IMR-90 (cell line): ENCODE results near the gene NDRG4. TPM values are rescaled to one million over a fixed set of nuclear protein-coding genes. Genes with fewer than 3 reads are reported as not detected.
A peak's percentile ranks its signal among the peaks of the same experiment; 100 is the strongest.

Source experiments
- ATAC-seq: fragments of 200-7000 bp; cut with Tn5 transposase; 2 replicates; pipeline ENCODE4 v1.9.1; 2020; ENCODE audit warnings: low read depth, mild to moderate bottlenecking, moderate library complexity
- BruUV-seq: library from RNA; stranded (reverse); fragments of 400-500 nt; replicated peaks from 2 replicates; lab custom pipeline; 2021; lab: Mats Ljungman, UMichigan
- CTCF ChIA-PET: fragments of 300-600 bp; formaldehyde crosslinking; extraction: SDS; loops from one replicate; lab custom pipeline; 2021; ENCODE audit warnings: antibody characterized with exemption; lab: Yijun Ruan, JAX
- POLR2A ChIA-PET: fragments of 300-600 bp; sonication (Branson Sonifier 250); formaldehyde crosslinking; loops from one replicate; lab custom pipeline; 2022; ENCODE audit warnings: antibody characterized with exemption; ENCODE audit not compliant: unreplicated experiment; lab: Charles Lee
- DNase-seq: peaks from one replicate; pipeline ENCODE4 v3.0.0; 2013
- H2AFZ ChIP-seq: replicated peaks from 2 replicates; pipeline ENCODE3; 2013; ENCODE audit warnings: low read length, mild to moderate bottlenecking; ENCODE audit not compliant: poor library complexity
- H2AK5ac ChIP-seq: 2 replicates; pipeline ENCODE4 v1.6.1; 2013; ENCODE audit warnings: low read depth, low read length, inconsistent platforms
- H2AK9ac ChIP-seq: replicated peaks from 2 replicates; pipeline ENCODE3; 2013; ENCODE audit warnings: mild to moderate bottlenecking, low read depth, low read length, moderate library complexity; ENCODE audit not compliant: poor library complexity
- H2BK120ac ChIP-seq: 2 replicates; pipeline ENCODE4 v1.6.1; 2013; ENCODE audit warnings: low read depth, low read length, inconsistent platforms
- H2BK15ac ChIP-seq: 3 replicates; pipeline ENCODE4 v1.6.1; 2013; ENCODE audit warnings: low read depth, low read length, inconsistent platforms
- H2BK20ac ChIP-seq: 2 replicates; pipeline ENCODE4 v1.6.1; 2013; ENCODE audit warnings: low read depth, mild to moderate bottlenecking, inconsistent platforms, low read length, moderate library complexity
- H2BK5ac ChIP-seq: 2 replicates; pipeline ENCODE4 v1.6.1; 2013; ENCODE audit warnings: mild to moderate bottlenecking, low read depth, low read length, inconsistent platforms; ENCODE audit not compliant: poor library complexity, severe bottlenecking
- H3K14ac ChIP-seq: replicated peaks from 2 replicates; pipeline ENCODE4 v1.6.1; 2013; ENCODE audit warnings: low read depth, low read length, inconsistent platforms
- H3K18ac ChIP-seq: 2 replicates; pipeline ENCODE4 v1.6.1; 2013; ENCODE audit warnings: low read depth, low read length, control low read depth
- H3K23ac ChIP-seq: 2 replicates; pipeline ENCODE4 v1.6.1; 2013; ENCODE audit warnings: low read depth, low read length, inconsistent platforms
- H3K27ac ChIP-seq: 2 replicates; pipeline ENCODE4 v1.5.1; 2013; ENCODE audit warnings: mild to moderate bottlenecking, control low read depth, low read length; ENCODE audit not compliant: insufficient read depth
- H3K27me3 ChIP-seq: 2 replicates; pipeline ENCODE4 v1.6.1; 2013; ENCODE audit warnings: low read length; ENCODE audit not compliant: control insufficient read depth, insufficient read depth
- H3K36me3 ChIP-seq: 2 replicates; pipeline ENCODE4 v1.6.1; 2013; ENCODE audit warnings: low read length, mixed read lengths; ENCODE audit not compliant: control insufficient read depth, insufficient read depth
- H3K4ac ChIP-seq: 2 replicates; pipeline ENCODE4 v1.6.1; 2013; ENCODE audit warnings: low read depth, low read length, inconsistent platforms
- H3K4me1 ChIP-seq: 2 replicates; pipeline ENCODE4 v1.6.1; 2013; ENCODE audit warnings: low read length, mixed read lengths; ENCODE audit not compliant: control insufficient read depth, insufficient read depth
- H3K4me2 ChIP-seq: 2 replicates; pipeline ENCODE4 v1.6.1; 2013; ENCODE audit warnings: low read depth, mild to moderate bottlenecking, control low read depth, low read length, moderate library complexity
- H3K4me3 ChIP-seq: 2 replicates; pipeline ENCODE4 v1.5.1; 2013; ENCODE audit warnings: low read depth, mild to moderate bottlenecking, control low read depth, low read length, moderate library complexity; ENCODE audit not compliant: insufficient read depth
- H3K56ac ChIP-seq: 2 replicates; pipeline ENCODE4 v1.6.1; 2013; ENCODE audit warnings: low read length, inconsistent platforms; ENCODE audit not compliant: insufficient read depth; ENCODE audit errors: extremely low read depth
- H3K79me1 ChIP-seq, 2 experiments: 2 replicates each; pipeline ENCODE4 v1.6.1; 2013; ENCODE audit warnings: low read length in 2 of 2, inconsistent platforms in 1 of 2, low read depth in 1 of 2
- H3K9ac ChIP-seq: 2 replicates; pipeline ENCODE4 v1.6.1; 2013; ENCODE audit warnings: low read depth, low read length, control low read depth
- H3K9me1 ChIP-seq: 2 replicates; pipeline ENCODE4 v1.6.1; 2013; ENCODE audit warnings: low read length, inconsistent platforms; ENCODE audit not compliant: insufficient read depth
- H3K9me3 ChIP-seq: 2 replicates; pipeline ENCODE4 v1.6.1; 2013; ENCODE audit warnings: low read length; ENCODE audit not compliant: control insufficient read depth, insufficient read depth
- H4K20me1 ChIP-seq: 2 replicates; pipeline ENCODE4 v1.6.1; 2013; ENCODE audit warnings: low read length, inconsistent platforms; ENCODE audit not compliant: insufficient read depth
- H4K5ac ChIP-seq: 2 replicates; pipeline ENCODE4 v1.6.1; 2013; ENCODE audit warnings: mild to moderate bottlenecking, low read depth, low read length, control low read depth
- H4K8ac ChIP-seq, 2 experiments: 2 replicates each; pipeline ENCODE4 v1.6.1; 2013; ENCODE audit warnings: low read depth in 2 of 2, low read length in 2 of 2, control low read depth in 1 of 2, inconsistent platforms in 1 of 2
- H4K91ac ChIP-seq: 2 replicates; pipeline ENCODE4 v1.6.1; 2013; ENCODE audit warnings: low read depth, low read length, inconsistent platforms; ENCODE audit not compliant: insufficient read depth
- BHLHE40 ChIP-seq: fragments of 150-350 bp; IDR thresholded peaks from 2 replicates; pipeline ENCODE4 v1.6.1; 2016; ENCODE audit warnings: mild to moderate bottlenecking, low read depth, low read length
- CHD1 ChIP-seq: IDR thresholded peaks from 2 replicates; pipeline ENCODE4 v1.6.1; 2012; ENCODE audit warnings: low read depth, low read length, improper control_type of control experiment
- MAFK ChIP-seq: IDR thresholded peaks from 2 replicates; pipeline ENCODE4 v1.6.1; 2012; ENCODE audit warnings: low read depth, low read length, improper control_type of control experiment
- MAZ ChIP-seq: IDR thresholded peaks from 2 replicates; pipeline ENCODE4 v1.6.1; 2012; ENCODE audit warnings: low read depth, mild to moderate bottlenecking, low read length, improper control_type of control experiment, moderate library complexity, borderline replicate concordance
- MXI1 ChIP-seq: IDR thresholded peaks from 2 replicates; pipeline ENCODE4 v1.6.1; 2012; ENCODE audit warnings: low read depth, mild to moderate bottlenecking, low read length, moderate library complexity, borderline replicate concordance
- NFE2L2 ChIP-seq: fragments of 150-350 bp; IDR thresholded peaks from 2 replicates; pipeline ENCODE4 v1.6.1; 2016; ENCODE audit warnings: low read depth, mild to moderate bottlenecking, low read length
- RAD21 ChIP-seq: IDR thresholded peaks from 2 replicates; pipeline ENCODE4 v1.6.1; 2012; ENCODE audit warnings: low read length, improper control_type of control experiment
- RCOR1 ChIP-seq: IDR thresholded peaks from 2 replicates; pipeline ENCODE4 v1.6.1; 2012; ENCODE audit warnings: mild to moderate bottlenecking, low read length, improper control_type of control experiment; ENCODE audit not compliant: insufficient replicate concordance
- RFX5 ChIP-seq: IDR thresholded peaks from 2 replicates; pipeline ENCODE4 v1.8.0; 2012; ENCODE audit warnings: low read depth, mild to moderate bottlenecking, low read length, moderate library complexity
- SMC3 ChIP-seq: fragments of 150-350 bp; IDR thresholded peaks from 2 replicates; pipeline ENCODE4 v1.6.1; 2016; ENCODE audit warnings: low read depth, mild to moderate bottlenecking, antibody characterized with exemption, low read length, moderate library complexity
- WGBS, 2 experiments: methylation state at CpG; one replicate each; pipeline versions ENCODE4 v1.1.5 to v1.1.7; 2013; ENCODE audit warnings: missing lambda C conversion rate in 2 of 2; ENCODE audit not compliant: insufficient read length in 1 of 2; ENCODE audit errors: extremely low coverage in 2 of 2; 5-methylcytosine and 5-hydroxymethylcytosine counted together
- dilution Hi-C: fragments of 300-500 bp; cut with HindIII; formaldehyde crosslinking; loops from one replicate; pipeline ENCODE4 v1.14.3; 2018; ENCODE audit warnings: low sequenced_read_pairs; ENCODE audit not compliant: unreplicated experiment
- in situ Hi-C: fragments of 300-500 bp; cut with MboI; formaldehyde crosslinking; loops from 3 replicates; pipeline ENCODE4 v1.14.3; 2019; ENCODE audit warnings: low sequenced_read_pairs, inconsistent platforms, mixed read lengths
- intact Hi-C: fragments of 100-400 bp; cut with micrococcal nuclease; formaldehyde crosslinking; loops from 2 replicates; pipeline ENCODE4 v1.10.0; 2022
- polyA plus RNA-seq, 3 experiments: library from polyadenylated mRNA; depleted of rRNA; stranded (reverse); fragments of >200 nt; gene quantifications; 2 replicates each; pipeline ENCODE4 v1.2.3, GENCODE V29; 2012; ENCODE audit warnings: low replicate concordance in 1 of 3
- total RNA-seq: library from RNA; depleted of rRNA; stranded (reverse); fragments of >200 nt; gene quantifications from 2 replicates; pipeline ENCODE4 v1.2.3, GENCODE V29; 2012
- TF ChIP-seq, protein P1 (sequence below): fragments of 150-350 bp; IDR thresholded peaks from 2 replicates; pipeline ENCODE4 v1.6.1; 2017; ENCODE audit warnings: mild to moderate bottlenecking, antibody characterized with exemption, low read length, low read depth
- TF ChIP-seq, protein P2 (sequence below): fragments of 150-350 bp; IDR thresholded peaks from 2 replicates; pipeline ENCODE4 v1.6.1; 2016; ENCODE audit warnings: low read depth, mild to moderate bottlenecking, low read length, moderate library complexity, borderline replicate concordance

The NDRG4 gene
- total and polyA plus RNA-seq, 2 of the 4 experiments (the other 2 are of a cell fraction) = 10.9 to 23.5 TPM

DNA sequence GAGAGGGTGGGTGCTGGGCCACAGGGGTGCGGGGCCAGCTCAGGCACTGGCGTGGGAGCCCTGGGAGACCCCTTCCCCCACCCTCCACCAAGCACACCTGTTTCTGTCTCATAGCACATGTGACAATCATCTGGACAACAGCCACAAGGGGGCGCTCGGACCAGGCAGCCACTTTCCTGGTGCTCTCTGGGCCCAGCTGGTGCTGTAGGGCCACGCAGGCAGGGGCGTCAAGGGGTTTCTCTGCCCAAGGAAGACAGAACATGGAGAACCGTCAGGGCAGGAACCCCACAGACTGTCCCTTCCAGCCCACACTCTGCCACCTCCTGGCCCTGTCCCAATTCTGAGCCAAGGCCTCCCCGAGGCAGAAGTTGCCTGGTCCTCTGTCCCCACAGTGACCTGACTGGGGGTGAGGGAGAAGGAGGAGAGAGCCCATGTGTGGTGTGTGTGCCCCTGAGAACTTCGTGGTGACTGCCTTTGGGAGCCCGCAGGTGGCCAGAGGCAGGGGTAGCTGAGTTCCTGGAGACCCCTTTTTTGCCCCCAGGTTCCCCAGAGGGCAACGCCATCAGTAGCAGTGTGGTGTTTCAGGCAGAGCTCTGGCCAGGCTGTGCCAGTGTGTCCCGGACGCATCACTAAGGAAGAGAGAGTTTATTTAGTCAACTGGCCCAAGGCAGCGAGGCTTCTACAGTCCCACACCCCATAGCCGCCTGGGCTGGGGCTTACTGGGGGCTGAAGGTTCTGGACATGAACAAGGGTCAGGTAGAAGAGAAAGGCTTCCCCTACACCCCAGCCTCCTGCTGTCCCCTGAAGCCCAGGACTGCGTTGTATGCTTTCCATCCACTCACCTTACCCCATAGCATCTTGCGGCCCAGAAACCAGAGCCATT, 12.2 kb downstream of the NDRG4 start (continued):
- TF ChIP-seq, protein P1, sequence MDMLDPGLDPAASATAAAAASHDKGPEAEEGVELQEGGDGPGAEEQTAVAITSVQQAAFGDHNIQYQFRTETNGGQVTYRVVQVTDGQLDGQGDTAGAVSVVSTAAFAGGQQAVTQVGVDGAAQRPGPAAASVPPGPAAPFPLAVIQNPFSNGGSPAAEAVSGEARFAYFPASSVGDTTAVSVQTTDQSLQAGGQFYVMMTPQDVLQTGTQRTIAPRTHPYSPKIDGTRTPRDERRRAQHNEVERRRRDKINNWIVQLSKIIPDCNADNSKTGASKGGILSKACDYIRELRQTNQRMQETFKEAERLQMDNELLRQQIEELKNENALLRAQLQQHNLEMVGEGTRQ = peak; percentile 57
- no peak for TF ChIP-seq BHLHE40

DNA sequence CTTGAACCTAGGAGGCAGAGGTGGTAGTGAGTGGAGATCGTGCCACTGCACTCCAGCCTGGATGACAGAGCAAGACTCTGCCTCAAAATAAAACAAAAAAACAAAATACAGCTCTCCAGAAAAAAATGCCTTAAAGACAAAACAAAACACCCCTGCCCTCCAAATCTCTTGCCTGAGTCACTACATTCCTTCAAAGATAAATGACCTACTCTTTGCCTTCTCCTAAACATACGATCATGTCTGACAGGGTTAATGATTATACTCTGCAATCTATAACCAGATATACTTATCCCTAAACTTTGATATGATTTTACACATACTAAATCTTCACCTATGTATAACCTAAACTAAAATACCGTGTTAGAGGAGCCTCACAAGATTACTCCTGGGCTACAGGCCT, 13.9 kb downstream of the NDRG4 start:
- H2BK5ac ChIP-seq = no peak overlapping the region
- no peak overlapping the region for H3K4ac ChIP-seq
- H4K20me1 ChIP-seq = peaks cover 11% of the 10 kb centered on the region; the same call in 1 of the 2 replicates
- H3K4me1 ChIP-seq = 0 out of 2 replicates have a peak, but pooled peaks cover 2% of the 10 kb centered on the region
- in situ Hi-C loops (no loop called here), dilution Hi-C loops (no loop called here), intact Hi-C loops (loop anchor here (2.0 kb wide), 1 partner anchor 125 kb away; no protein-coding TSS in a partner anchor)
- peaks cover 11 to 14% of the 10 kb centered on the region in 2 experiments; a peak in 3 of 4 replicates for H3K79me1 ChIP-seq
- no peak overlapping the region for H4K8ac ChIP-seq
- no peak overlapping the region for H2AK5ac ChIP-seq
- no peak overlapping the region for H2BK15ac ChIP-seq
- no peak overlapping the region for H2AK9ac ChIP-seq
- CTCF ChIA-PET = interaction anchor here (1.0 kb wide), 1 partner anchor 147 kb away, joined by 3 read pairs; no protein-coding TSS in a partner anchor
- WGBS, 2 experiments = no CpG with 5 or more reads among the region's 3 CpGs
- no TSS peak for BruUV-seq
- no peak overlapping the region for H3K27ac ChIP-seq
- no peak; the same call in 1 of the 2 replicates for ATAC-seq
- no peak overlapping the region for H3K4me3 ChIP-seq
- H3K23ac ChIP-seq = no peak overlapping the region
- H3K36me3 ChIP-seq = peaks cover 19% of the 10 kb centered on the region
- H2BK20ac ChIP-seq = no peak overlapping the region
- H3K18ac ChIP-seq = no peak overlapping the region
- POLR2A ChIA-PET = no interaction called here
- no peak overlapping the region for H3K56ac ChIP-seq
- H3K9ac ChIP-seq = no peak overlapping the region
- no peak overlapping the region for H4K91ac ChIP-seq
- H3K9me3 ChIP-seq = no peaks in the 10 kb centered on the region
- DNase-seq = peak; percentile 30
- no peak overlapping the region for H3K14ac ChIP-seq
- no peaks in the 10 kb centered on the region; the same call in 1 of the 2 replicates for H3K9me1 ChIP-seq
- H4K5ac ChIP-seq = no peak overlapping the region
- H2BK120ac ChIP-seq = no peak overlapping the region
- no peak overlapping the region for H2AFZ ChIP-seq
- H3K4me2 ChIP-seq = no peak overlapping the region
- no peaks in the 10 kb centered on the region for H3K27me3 ChIP-seq
- no peak for TF ChIP-seq RAD21
- TF ChIP-seq NFE2L2 = no peak
- no peak for TF ChIP-seq RFX5
- TF ChIP-seq CHD1 = no peak
- no peak for TF ChIP-seq MXI1
- TF ChIP-seq, protein P2, sequence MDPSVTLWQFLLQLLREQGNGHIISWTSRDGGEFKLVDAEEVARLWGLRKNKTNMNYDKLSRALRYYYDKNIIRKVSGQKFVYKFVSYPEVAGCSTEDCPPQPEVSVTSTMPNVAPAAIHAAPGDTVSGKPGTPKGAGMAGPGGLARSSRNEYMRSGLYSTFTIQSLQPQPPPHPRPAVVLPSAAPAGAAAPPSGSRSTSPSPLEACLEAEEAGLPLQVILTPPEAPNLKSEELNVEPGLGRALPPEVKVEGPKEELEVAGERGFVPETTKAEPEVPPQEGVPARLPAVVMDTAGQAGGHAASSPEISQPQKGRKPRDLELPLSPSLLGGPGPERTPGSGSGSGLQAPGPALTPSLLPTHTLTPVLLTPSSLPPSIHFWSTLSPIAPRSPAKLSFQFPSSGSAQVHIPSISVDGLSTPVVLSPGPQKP = no peak
- no peak for TF ChIP-seq MAZ
- no peak for TF ChIP-seq MAFK
- TF ChIP-seq, protein P1 = no peak
- TF ChIP-seq SMC3 = no peak
- TF ChIP-seq RCOR1 = no peak
